Islet of Langerhans (tissue), 1 donor: Measurements from ENCODE around the gene ARHGAP25.

ENCODE experiments used
- FAIRE-seq: peaks from one replicate; lab custom pipeline; 2011; peaks lifted over from hg19 to GRCh38; lab: Jason Lieb, UNC

The ARHGAP25 gene

GRCh38 chr2:68833162-68833561 lies 98.6 kb downstream of the ARHGAP25 start:
- no peak for FAIRE-seq

DNA sequence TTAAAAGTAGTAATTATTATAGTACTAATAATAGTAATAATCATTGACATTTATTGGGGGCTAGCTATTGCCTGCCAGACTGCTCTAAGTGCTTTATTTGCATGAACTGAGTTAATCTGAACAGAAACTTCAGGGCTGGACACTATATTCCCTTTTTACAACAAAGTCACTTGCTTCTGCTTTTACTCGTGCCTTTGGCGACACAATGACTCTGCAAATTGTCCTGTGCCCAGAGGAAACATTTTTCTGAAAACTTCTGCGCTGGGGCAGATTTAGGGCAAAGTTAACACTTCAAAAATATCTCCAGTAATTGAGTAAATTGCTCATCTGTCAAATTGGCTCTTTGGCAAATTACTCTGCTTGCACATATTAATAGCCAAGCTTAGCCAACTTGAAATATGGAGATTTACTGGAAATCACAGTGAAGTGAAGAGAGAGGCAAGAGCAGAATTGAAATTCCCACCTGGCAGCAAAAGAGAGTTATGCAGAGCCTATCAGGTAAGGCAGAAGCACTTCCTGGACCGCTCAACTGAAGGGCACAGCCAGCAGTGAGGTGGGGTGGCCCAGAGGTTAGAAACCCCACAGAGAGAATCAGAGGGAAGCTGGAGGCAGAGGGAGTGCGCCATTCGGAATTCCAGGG lies 100.2 kb downstream of the ARHGAP25 start:
- no peak for FAIRE-seq

DNA sequence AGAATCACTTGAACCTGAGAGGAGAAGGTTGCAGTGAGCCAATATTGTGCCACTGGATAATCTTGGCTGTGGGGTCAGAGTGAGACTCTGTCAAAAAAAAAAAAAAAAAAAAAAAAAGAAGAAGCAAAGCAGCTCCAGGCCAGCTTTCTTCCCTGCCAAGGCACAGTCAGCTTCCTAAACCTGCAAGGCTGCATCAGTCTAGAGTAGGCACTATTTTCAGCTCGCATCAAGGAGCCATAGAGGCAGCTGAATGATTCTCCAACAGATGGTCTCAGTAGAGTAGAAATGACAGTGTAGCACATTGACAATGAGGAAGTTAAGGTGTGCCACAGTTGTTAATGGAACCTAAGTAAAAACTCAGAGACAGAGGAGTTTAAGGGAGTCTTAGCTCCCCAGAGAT lies 101.0 kb downstream of the ARHGAP25 start:
- no peak for FAIRE-seq

- no peak for FAIRE-seq
These were observed 102.7 kb downstream of the ARHGAP25 start for GRCh38 chr2:68837164-68837860.

- no peak for FAIRE-seq
These were observed 103.3 kb downstream of the ARHGAP25 start for GRCh38 chr2:68837861-68838341.

GRCh38 chr2:68838641-68839040 lies 104.0 kb downstream of the ARHGAP25 start:
- FAIRE-seq = no peak

GRCh38 chr2:68839260-68839833 lies 104.7 kb downstream of the ARHGAP25 start:
- no peak for FAIRE-seq

GRCh38 chr2:68845043-68845442 lies 110.4 kb downstream of the ARHGAP25 start:
- no peak for FAIRE-seq

- no peak for FAIRE-seq
These were observed 111.5 kb downstream of the ARHGAP25 start for GRCh38 chr2:68846091-68846490.

DNA sequence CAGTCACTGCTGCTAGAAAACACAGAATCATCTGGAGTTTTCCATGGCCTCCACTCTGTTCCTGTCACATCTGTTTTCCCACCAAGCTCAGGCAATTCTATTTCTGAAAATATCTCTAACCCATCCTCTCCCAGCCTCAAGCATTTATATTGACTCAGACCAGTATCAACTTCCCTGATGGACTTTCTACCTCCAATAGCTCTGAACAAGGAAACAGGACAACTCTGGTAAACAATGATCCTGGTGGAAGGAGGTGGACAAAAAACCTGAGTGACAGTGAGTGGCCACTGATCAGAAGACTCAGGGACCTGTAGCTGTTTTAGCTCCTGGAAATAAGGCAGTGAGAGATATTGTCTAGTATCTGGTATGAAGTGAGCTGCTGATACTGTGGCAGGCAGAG lies 113.1 kb downstream of the ARHGAP25 start:
- no peak for FAIRE-seq

GRCh38 chr2:68849579-68850030 lies 115.0 kb downstream of the ARHGAP25 start:
- no peak for FAIRE-seq

DNA sequence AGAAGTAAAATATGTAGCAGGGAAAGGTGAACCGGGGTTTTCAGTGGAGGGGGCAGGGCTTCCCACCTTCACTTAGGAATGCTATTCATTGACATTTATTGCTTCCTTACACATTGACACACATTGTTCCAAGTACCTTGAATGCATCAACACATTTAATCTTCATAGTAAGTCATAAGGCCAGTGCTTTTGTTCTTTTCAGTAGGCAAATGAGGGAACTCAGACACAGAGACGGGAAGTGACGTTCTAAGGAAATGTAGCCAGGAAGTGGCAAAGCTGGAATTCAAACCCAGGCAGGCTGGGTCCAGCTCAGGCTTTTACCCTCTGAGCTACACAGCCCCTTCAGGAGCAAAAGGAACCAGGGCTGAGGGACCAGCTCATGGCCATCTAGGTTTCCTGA lies 115.9 kb downstream of the ARHGAP25 start:
- no peak for FAIRE-seq

- no peak for FAIRE-seq
These were observed 118.4 kb downstream of the ARHGAP25 start for GRCh38 chr2:68853035-68853434.

- no peak for FAIRE-seq
These were observed 119.3 kb downstream of the ARHGAP25 start for GRCh38 chr2:68853915-68854314.

GRCh38 chr2:68854476-68854875 lies 119.9 kb downstream of the ARHGAP25 start:
- no peak for FAIRE-seq

- no peak for FAIRE-seq
These were observed 120.9 kb downstream of the ARHGAP25 start for GRCh38 chr2:68855550-68855949.

DNA sequence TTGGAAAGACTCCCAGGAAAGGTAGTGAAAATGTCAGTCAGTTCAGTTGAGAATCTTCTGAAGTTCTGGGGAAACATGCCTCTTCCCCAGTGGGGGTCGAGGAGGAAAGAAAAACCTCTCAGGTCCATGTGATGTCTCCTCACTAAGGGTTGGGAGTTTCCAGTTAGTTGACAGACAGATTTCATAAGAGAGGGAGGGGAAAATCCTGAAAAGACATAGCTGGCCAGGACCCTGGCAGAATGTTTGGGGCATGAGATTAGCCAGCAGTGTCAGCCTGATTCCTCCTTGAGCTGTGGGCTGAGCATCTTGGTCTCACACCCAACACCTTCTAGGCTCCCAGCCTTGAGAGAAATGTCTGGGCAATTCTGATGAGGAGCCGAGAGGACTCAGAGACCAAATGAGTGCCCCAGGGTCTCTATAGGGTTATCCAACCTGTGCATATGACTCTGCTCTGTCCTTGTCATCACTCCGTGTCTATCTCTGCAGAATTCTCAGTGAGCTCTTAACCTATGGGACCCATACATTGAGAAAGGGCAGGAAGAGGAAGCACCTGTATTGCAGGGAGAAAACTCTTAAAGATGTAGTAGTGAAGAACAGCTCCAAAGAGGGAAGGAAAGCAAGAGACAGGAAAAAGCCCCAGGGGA lies 122.7 kb downstream of the ARHGAP25 start:
- FAIRE-seq = no peak

DNA sequence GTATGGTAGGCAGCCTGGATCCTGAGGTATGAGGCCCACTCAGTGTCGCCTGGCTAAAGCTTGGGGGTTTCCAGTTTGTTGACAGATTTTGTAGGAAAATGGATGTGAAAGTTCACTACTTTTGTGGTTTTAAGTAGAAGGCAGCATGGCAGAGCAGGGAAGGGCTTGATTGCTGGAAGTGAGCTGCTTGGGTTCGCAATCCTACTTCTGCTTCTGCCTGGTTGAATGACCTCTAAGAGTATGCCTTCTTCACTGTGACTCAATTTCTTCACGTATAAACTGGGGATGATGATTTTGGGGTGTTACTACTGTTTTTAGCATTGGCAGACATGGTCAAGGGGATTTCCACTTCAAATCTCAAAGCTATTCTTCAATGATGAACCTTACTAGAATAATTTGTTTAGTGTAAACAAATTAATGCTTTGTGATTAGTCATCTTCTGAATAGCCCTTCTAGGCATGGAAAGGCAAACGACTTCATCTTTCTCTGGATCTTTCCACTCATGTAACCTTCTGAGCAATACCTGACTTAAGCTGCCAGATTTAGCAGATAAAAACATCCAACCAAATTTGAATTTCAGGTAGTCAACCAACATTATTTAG lies 123.3 kb downstream of the ARHGAP25 start:
- no peak for FAIRE-seq

GRCh38 chr2:68860111-68860510 lies 125.5 kb downstream of the ARHGAP25 start:
- no peak for FAIRE-seq

- no peak for FAIRE-seq
These were observed 126.7 kb downstream of the ARHGAP25 start for GRCh38 chr2:68861330-68861729.

DNA sequence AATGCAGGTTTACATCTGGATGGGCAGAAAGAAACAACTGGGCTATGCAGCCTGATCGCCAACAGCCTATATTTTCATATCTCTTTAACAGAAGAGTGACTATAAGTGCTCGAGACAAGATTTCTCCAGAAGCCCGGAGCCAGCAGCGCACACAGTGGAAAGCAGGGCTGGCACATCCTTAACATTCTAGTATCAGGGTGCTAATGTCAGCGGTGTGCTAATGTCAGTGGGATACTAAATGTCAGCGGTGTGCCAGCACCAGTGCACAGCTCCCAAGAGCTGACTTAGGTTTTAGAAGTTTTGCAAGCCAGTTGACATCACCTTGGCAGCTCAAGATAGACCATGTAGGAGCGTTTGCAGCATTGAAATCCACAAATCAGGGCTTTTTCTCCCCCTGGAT lies 128.3 kb downstream of the ARHGAP25 start:
- no peak for FAIRE-seq

DNA sequence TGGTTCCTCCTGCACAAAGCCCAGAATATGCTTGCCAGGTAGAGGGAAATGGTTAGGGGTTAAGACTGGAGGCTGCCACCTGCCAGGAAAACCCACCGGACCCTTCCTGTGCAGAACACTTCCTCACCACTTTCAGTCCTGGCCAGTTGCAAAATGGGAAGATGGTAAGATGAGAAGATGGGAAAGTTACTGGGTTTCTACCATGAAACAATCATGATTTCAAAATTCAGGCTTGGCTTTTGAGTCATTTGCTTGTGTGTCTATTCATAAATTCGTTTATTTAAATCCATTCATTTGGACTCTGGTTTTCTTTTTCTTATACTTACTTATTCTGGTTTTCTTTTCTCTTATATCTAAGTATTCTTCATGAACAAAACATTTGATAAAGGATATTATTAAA lies 129.4 kb downstream of the ARHGAP25 start:
- FAIRE-seq = no peak

- no peak for FAIRE-seq
These were observed 130.5 kb downstream of the ARHGAP25 start for GRCh38 chr2:68865108-68865507.
